Vagina (tissue), 2 donors: ENCODE measurements around the gene TMEM108.

ENCODE experiments used
- POLR2A ChIP-seq, 2 donors: fragments of 450-650 bp; IDR thresholded peaks; one replicate each; pipeline ENCODE4 v1.6.1; 2017; ENCODE audit warnings: antibody characterized with exemption in 2 of 2, mild to moderate bottlenecking in 2 of 2, moderate library complexity in 2 of 2
- POLR2AphosphoS5 ChIP-seq, 2 donors: sonication (generic); formaldehyde crosslinking; IDR thresholded peaks; one replicate each; pipeline ENCODE4 v1.9.0; 2017; ENCODE audit warnings: antibody characterized with exemption in 2 of 2, mild to moderate bottlenecking in 2 of 2, low read depth in 1 of 2; ENCODE audit not compliant: insufficient read depth in 1 of 2
- TF ChIP-seq, protein P1 (sequence below), 3 experiments: fragments of 450-650 bp in 2 of 3; fragments of 200-600 bp in 1 of 3; sonication (generic) in 1 of 3; IDR thresholded peaks; one replicate each; pipeline ENCODE4 v1.5.1; 2017 to 2019; ENCODE audit warnings: antibody characterized with exemption in 3 of 3, mild to moderate bottlenecking in 2 of 3, moderate library complexity in 2 of 3

DNA sequence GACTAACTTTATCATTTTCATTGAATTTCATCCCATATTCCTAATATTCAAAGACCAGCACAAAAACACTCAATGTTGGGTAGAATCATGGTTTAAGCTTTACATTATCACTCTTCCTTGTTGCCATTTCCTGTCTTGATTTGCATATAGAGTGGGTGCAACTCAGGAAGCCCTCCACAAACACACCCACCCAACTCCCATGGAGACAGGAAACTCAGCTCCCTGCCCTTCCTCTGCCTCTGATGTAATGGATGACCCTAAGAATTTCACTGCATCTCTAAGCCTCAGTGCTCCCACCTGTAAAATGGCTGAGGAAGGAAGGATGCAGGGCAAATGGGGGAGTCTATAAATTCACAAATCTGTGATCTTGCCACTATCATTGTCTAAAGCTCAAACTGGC is 263.5 kb downstream of the TMEM108 start:
- TF ChIP-seq, protein P1, sequence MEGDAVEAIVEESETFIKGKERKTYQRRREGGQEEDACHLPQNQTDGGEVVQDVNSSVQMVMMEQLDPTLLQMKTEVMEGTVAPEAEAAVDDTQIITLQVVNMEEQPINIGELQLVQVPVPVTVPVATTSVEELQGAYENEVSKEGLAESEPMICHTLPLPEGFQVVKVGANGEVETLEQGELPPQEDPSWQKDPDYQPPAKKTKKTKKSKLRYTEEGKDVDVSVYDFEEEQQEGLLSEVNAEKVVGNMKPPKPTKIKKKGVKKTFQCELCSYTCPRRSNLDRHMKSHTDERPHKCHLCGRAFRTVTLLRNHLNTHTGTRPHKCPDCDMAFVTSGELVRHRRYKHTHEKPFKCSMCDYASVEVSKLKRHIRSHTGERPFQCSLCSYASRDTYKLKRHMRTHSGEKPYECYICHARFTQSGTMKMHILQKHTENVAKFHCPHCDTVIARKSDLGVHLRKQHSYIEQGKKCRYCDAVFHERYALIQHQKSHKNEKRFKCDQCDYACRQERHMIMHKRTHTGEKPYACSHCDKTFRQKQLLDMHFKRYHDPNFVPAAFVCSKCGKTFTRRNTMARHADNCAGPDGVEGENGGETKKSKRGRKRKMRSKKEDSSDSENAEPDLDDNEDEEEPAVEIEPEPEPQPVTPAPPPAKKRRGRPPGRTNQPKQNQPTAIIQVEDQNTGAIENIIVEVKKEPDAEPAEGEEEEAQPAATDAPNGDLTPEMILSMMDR (IDR thresholded peaks at IDR 0.05), result no peak
- no peak for TF ChIP-seq POLR2A (IDR thresholded peaks at IDR 0.05)
- no peak for TF ChIP-seq POLR2AphosphoS5 (IDR thresholded peaks at IDR 0.05; ENCODE audit: insufficient read depth in 1 of 2, low read depth in 1 of 2)
